Neutrophil (primary cell): ENCODE data around the gene PCDHGC5.

ENCODE experiments used
- H3K27ac ChIP-seq: fragments of 200-600 bp; sonication (generic); 2 replicates; pipeline ENCODE4 v1.5.1; 2016; ENCODE audit warnings: mild to moderate bottlenecking, moderate library complexity
- H3K27me3 ChIP-seq: fragments of 200-600 bp; sonication (generic); 2 replicates; pipeline ENCODE4 v1.6.0; 2016; ENCODE audit warnings: mild to moderate bottlenecking
- H3K36me3 ChIP-seq: fragments of 200-600 bp; sonication (generic); 2 replicates; pipeline ENCODE4 v1.5.1; 2017
- H3K4me1 ChIP-seq, 2 experiments: fragments of 200-600 bp in 1 of 2; sonication (generic) in 1 of 2; 1 replicate in 1 of 2; 2 replicates in 1 of 2; pipeline versions ENCODE4 v1.5.1 to v1.6.1; 2013 to 2016; ENCODE audit warnings: low read depth in 1 of 2, low read length in 1 of 2, mild to moderate bottlenecking in 1 of 2, moderate library complexity in 1 of 2; ENCODE audit not compliant: control insufficient read depth in 1 of 2, insufficient read depth in 1 of 2
- H3K4me3 ChIP-seq, 2 experiments: fragments of 200-600 bp in 1 of 2; sonication (generic) in 1 of 2; 1 replicate in 1 of 2; 2 replicates in 1 of 2; pipeline ENCODE4 v1.5.1; 2013 to 2016; ENCODE audit warnings: low read depth in 1 of 2, low read length in 1 of 2, mild to moderate bottlenecking in 1 of 2, moderate library complexity in 1 of 2
- H3K9me3 ChIP-seq: fragments of 200-600 bp; sonication (generic); 2 replicates; pipeline ENCODE4 v1.5.1; 2016
- TF ChIP-seq, protein P1 (sequence below): fragments of 200-600 bp; sonication (generic); IDR thresholded peaks from 2 replicates; pipeline ENCODE4 v1.5.1; 2016; ENCODE audit warnings: antibody characterized with exemption

PCDHGC5 gene

DNA sequence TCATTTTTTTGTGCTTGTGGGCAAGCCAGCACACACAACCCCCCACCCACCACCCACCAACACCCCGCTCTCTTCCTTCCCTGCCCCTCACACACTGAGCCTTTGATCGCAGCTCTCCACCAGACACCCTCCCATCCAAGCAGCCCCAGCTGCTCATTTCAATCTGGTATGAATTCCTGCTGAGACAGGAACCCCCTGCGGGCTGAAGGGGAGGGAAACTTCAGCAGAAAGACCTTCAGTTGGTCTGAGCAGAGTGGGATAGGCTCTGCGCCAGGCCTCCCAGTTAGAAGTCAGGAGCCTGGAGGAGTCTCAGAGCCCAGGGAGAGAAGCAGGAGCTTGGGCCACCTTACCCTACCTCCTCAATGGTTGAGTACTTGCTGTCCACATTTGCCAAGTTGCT lies 7.2 kb downstream of the PCDHGC5 start:
- Histone ChIP-seq H3K27ac (no peak overlapping the region), H3K4me1 (peaks cover 0 to 14% of the 10 kb centered on the region in 2 experiments), H3K27me3 (peaks cover 92% of the 10 kb centered on the region)

GRCh38 chr5:141501761-141502160 lies 12.9 kb downstream of the PCDHGC5 start:
- H3K36me3 ChIP-seq: no peaks in the 10 kb centered on the region
- TF ChIP-seq, protein P1, sequence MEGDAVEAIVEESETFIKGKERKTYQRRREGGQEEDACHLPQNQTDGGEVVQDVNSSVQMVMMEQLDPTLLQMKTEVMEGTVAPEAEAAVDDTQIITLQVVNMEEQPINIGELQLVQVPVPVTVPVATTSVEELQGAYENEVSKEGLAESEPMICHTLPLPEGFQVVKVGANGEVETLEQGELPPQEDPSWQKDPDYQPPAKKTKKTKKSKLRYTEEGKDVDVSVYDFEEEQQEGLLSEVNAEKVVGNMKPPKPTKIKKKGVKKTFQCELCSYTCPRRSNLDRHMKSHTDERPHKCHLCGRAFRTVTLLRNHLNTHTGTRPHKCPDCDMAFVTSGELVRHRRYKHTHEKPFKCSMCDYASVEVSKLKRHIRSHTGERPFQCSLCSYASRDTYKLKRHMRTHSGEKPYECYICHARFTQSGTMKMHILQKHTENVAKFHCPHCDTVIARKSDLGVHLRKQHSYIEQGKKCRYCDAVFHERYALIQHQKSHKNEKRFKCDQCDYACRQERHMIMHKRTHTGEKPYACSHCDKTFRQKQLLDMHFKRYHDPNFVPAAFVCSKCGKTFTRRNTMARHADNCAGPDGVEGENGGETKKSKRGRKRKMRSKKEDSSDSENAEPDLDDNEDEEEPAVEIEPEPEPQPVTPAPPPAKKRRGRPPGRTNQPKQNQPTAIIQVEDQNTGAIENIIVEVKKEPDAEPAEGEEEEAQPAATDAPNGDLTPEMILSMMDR: no peak
- no peaks in the 10 kb centered on the region for H3K9me3 ChIP-seq
- peaks cover 52% of the 10 kb centered on the region for H3K27me3 ChIP-seq
- no peak overlapping the region for H3K4me3 ChIP-seq
- H3K4me1 ChIP-seq: no peaks in the 10 kb centered on the region
- H3K27ac ChIP-seq: no peak overlapping the region

More for the DNA sequence above, 7.2 kb downstream of the PCDHGC5 start:
- TF ChIP-seq, protein P1: no peak
- Histone ChIP-seq H3K4me3 (no peak overlapping the region), H3K9me3 (no peaks in the 10 kb centered on the region), H3K36me3 (no peaks in the 10 kb centered on the region)

DNA sequence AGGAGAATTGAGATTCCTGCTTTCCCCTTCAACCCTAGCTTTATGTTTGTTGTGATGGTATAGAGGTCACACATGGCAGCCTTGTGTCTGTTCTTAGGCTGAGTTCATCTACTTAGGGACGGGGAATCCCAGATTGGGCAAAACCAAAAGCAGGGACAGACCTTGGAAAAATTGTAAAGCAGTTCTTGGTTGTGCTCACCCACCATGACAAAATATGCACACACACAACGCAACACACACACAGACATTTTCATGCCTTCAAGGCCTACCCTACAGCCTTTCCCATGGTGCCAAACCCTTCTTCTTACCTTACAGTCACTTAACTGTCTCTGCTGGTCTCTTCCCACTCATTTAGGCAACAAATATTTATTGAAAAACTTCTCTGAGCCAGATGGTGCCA lies 14.8 kb downstream of the PCDHGC5 start:
- TF ChIP-seq, protein P1: no peak
- H3K9me3 ChIP-seq: no peaks in the 10 kb centered on the region
- H3K4me1 ChIP-seq: peaks cover 0 to under 1% of the 10 kb centered on the region in 2 experiments
- peaks cover 49% of the 10 kb centered on the region for H3K27me3 ChIP-seq
- H3K27ac ChIP-seq: no peak overlapping the region
- no peak overlapping the region for H3K4me3 ChIP-seq
- no peaks in the 10 kb centered on the region for H3K36me3 ChIP-seq

DNA sequence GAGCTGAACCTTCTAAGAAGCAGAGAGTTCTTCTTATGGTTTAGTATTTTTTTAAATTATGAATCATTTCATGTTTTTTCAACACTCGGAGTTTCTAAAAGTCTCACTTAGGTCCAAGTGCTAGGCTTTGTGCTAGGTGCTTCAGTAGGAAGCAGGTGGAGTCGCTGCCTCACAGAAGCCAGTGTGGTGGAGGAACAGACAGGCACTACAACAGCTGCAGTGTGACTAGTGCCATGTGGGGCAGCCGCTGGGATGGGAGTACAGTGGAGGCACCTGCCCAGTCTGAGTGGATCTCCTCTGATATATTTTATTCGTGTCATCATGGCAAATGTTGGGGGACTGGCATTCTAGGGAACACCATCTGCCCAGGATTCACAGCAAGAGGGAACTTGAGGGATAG lies 15.3 kb downstream of the PCDHGC5 start:
- H3K4me1 ChIP-seq: peaks cover 4 to 5% of the 10 kb centered on the region in 2 experiments
- no peak overlapping the region for H3K4me3 ChIP-seq
- H3K9me3 ChIP-seq: no peaks in the 10 kb centered on the region
- no peak overlapping the region for H3K27ac ChIP-seq
- H3K27me3 ChIP-seq: peaks cover 49% of the 10 kb centered on the region
- TF ChIP-seq, protein P1: no peak
- no peaks in the 10 kb centered on the region for H3K36me3 ChIP-seq

DNA sequence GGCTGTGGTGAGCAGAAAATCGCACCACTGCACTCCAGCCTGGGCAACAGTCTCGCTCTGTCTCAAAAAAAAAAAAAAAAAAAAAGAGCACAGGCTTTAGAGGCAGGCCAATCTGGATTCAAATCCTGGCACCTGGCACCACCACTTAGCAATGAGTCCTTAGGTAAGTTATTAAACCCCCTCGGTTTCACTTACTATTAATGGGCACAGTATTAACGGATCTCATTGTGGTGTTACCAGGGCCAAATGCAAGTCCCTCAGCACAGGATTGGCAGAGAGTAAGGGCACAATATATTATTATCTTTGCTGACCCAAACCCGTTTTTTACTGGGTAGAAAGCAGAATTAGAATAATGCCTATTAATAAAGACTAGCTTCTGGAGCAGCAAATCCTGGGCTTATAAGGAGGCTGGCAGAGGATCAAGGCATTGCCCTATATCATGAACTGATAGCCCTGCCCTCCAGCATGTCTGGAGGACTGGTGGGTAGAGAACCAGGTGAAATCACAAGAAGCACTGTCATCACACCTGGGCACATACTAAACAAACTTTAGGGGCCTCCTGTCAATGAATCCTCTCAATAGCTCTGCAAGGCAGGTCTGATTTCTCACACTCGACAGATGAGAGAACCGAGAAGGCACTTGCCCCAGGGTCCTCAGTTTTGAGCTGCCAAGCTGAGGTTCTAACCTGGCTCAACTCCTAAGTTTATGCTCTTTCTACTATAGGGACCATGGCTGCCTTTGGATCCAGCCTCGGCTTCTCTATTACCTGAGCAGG lies 17.7 kb downstream of the PCDHGC5 start:
- Histone ChIP-seq H3K36me3 (no peaks in the 10 kb centered on the region), H3K9me3 (no peaks in the 10 kb centered on the region), H3K4me1 (peaks cover 5 to 6% of the 10 kb centered on the region in 2 experiments), H3K27ac (no peak overlapping the region), H3K27me3 (peaks cover 44% of the 10 kb centered on the region), H3K4me3 (no peak overlapping the region)
- TF ChIP-seq, protein P1: no peak
